ENCODE data around the gene PDZRN4. TPM values are rescaled to one million over a fixed set of nuclear protein-coding genes. Genes with fewer than 3 reads are reported as not detected.
"Not testable (repeated sequence)": the region's sequence is repeated elsewhere in the genome, so short reads cannot be mapped to it uniquely, and the experiment has no call there.

The PDZRN4 gene
- total RNA-seq, 4 donors from 2014 or later: 1.1 to 14.0 (median 4.5) TPM

DNA sequence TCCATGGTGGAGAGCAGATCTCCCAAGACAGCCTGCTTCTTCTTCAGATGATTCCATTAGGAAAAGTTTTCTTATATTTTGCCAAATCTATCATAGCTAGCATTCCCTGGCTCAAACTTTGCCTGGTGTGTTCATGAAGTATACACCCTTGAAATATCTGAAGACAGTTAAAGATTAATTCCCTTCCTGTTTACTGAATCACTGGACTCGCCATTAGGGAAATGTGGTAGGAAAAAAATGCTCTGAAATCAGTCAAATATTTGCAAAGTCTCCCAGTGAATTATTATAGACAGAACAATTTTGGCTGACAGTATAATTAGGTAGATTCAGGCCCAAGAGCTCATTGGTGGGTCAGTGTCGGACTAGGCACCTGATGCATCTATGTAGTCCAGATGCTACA, 86.5 kb downstream of the PDZRN4 start:
- H3K27ac ChIP-seq: no peak overlapping the region

DNA sequence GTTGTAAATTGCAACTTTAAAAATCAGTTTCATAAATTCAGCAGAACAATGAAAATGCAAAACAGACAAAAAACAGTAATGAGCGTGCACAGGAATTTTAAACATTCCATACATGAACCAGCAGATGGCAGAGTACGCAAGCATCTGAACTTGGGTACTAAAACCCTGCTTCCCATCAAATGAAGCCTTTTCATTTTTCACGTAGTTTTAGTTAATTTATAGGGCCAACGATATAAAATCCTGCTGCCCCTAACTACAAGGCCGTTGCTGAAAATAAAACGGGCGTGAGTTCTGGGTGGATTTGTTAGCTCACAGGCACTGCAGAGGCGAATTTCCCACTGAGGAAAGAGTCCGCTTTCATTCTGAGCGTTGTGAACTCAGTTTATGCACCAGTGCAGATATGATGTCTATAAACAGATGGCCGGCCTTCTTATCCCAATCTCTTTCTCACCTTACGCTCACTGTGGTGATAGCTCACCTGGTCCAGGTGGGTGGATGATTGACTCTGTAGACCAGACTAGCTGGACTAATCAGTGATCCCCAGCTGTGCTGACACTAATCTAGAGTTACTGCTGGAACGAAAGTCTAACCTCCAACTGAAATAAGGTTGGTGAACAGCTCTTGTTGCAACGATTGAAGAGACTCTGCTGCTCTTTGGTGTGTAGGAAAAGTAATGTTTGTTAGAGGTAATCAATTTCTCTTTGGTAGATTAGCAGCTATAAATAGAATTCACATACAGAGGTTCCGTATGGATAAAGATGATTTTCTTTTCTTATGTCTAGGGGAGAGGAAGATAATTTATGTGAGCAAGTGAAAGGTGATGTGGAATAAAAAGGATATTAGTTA, 89.2 kb downstream of the PDZRN4 start:
- no peak overlapping the region for H3K4me3 ChIP-seq
- DNase-seq: no peak
- H3K9me3 ChIP-seq: no peaks in the 10 kb centered on the region
- no peaks in the 10 kb centered on the region for H3K36me3 ChIP-seq
- H3K4me1 ChIP-seq: no peaks in the 10 kb centered on the region
- H3K27ac ChIP-seq: no peak overlapping the region
- H3K27me3 ChIP-seq: no peaks in the 10 kb centered on the region
- TF ChIP-seq, protein P1, sequence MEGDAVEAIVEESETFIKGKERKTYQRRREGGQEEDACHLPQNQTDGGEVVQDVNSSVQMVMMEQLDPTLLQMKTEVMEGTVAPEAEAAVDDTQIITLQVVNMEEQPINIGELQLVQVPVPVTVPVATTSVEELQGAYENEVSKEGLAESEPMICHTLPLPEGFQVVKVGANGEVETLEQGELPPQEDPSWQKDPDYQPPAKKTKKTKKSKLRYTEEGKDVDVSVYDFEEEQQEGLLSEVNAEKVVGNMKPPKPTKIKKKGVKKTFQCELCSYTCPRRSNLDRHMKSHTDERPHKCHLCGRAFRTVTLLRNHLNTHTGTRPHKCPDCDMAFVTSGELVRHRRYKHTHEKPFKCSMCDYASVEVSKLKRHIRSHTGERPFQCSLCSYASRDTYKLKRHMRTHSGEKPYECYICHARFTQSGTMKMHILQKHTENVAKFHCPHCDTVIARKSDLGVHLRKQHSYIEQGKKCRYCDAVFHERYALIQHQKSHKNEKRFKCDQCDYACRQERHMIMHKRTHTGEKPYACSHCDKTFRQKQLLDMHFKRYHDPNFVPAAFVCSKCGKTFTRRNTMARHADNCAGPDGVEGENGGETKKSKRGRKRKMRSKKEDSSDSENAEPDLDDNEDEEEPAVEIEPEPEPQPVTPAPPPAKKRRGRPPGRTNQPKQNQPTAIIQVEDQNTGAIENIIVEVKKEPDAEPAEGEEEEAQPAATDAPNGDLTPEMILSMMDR (IDR thresholded peaks at IDR 0.05): peak in 4 of 6 experiments; percentile 33 to 46 (median 38)
- no peak for TF ChIP-seq POLR2A (IDR thresholded peaks at IDR 0.05)

More for the DNA sequence above, 86.5 kb downstream of the PDZRN4 start:
- no peak for DNase-seq
- Histone ChIP-seq H3K9me3 (no peaks in the 10 kb centered on the region), H3K4me1 (no peaks in the 10 kb centered on the region), H3K4me3 (no peak overlapping the region), H3K27me3 (no peaks in the 10 kb centered on the region), H3K36me3 (no peaks in the 10 kb centered on the region)
- TF ChIP-seq, protein P1 (IDR thresholded peaks at IDR 0.05): no peak
- no peak for TF ChIP-seq POLR2A (IDR thresholded peaks at IDR 0.05)

DNA sequence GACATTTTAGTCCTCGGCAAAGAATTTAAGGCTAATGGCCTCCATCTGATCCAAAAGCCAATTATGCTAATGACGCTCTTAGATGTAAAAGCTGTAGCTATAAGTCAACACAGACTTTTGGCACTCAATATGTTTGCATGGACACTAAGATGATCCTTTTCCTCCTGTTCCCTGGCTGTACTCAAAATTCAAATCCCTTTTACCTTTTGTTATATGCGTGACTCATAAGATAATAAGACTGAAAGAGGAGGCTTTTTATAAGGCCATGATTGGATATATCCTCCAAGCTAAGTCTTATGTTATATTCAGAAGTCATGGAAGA, 89.8 kb downstream of the PDZRN4 start:
- no peak for DNase-seq
- no peak overlapping the region for H3K27ac ChIP-seq
- no peaks in the 10 kb centered on the region for H3K36me3 ChIP-seq
- H3K4me1 ChIP-seq: no peaks in the 10 kb centered on the region
- no peak for TF ChIP-seq POLR2A (IDR thresholded peaks at IDR 0.05)
- TF ChIP-seq, protein P1 (IDR thresholded peaks at IDR 0.05): no peak
- H3K4me3 ChIP-seq: no peak overlapping the region
- H3K9me3 ChIP-seq: no peaks in the 10 kb centered on the region
- H3K27me3 ChIP-seq: no peaks in the 10 kb centered on the region

DNA sequence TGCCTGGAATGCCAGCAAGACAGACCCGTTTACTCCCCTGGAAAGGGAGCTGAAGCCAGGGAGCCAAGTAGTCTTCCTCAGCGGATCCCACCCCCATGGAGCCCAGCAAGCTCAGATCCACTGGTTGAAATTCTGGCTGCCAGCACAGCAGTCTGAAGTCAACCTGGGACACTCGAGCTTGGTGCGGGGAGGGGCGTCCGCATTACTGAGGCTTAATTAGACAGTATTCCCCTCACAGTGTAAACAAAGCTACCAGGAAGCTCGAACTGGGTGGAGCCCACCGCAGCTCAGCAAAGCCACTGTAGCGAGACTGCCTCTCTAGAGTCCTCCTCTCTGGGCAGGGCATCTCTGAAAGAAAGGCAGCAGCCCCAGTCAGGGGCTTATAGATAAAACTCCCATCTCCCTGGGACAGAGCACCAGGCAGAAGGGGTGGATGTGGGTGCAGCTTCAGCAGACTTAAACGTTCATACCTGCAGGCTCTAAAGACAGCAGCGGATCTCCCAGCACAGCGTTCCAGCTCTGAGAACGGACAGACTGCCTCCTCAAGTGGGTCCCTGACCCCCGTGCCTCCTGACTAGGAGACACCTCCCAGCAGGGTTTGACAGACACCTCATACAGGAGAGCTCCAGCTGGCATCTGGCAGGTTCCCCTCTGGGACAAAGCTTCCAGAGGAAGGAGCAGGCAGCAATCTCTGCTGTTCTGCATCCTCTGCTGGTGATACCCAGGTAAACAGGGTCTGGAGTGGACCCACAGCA, 92.4 kb downstream of the PDZRN4 start:
- H3K27ac ChIP-seq, H3K9me3 ChIP-seq, H3K27me3 ChIP-seq, H3K36me3 ChIP-seq, H3K4me1 ChIP-seq, H3K4me3 ChIP-seq, DNase-seq: not testable (repeated sequence)

DNA sequence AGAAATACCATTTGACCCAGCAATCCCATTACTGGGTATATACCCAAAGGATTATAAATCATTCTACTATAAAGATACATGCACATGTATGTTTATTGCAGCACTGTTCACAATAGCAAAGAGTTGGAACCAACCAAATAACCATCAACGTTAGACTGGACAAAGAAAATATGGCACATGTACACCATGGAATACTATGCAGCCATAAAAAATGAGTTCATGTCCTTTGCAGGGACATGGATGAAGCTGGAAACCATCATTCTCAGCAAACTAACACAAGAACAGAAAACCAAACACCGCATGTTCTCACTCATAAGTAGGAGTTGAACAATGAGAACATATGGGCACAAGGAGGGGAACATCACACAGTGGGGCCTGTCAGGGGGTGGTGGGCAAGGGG, 97.3 kb downstream of the PDZRN4 start:
- not testable (repeated sequence) for DNase-seq

DNA sequence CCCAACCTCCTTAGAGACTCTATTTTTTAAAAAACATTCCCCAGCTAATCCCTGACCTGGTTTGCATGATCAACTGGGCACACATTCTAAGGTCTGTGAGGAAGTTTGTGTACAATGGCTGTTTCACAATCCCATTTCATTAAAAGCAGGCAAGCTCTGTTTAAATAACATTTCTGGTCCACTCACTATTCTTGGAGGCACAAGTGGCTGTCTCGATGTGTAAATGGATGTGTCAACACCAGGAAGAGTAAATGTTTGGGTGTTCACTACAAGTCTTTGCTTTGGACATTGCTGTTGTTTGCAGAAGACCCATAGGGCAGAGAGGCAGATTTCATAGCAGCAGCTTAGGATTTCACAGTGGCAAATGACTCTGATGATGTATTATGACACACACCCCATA, 98.3 kb downstream of the PDZRN4 start:
- no peak for DNase-seq
- H3K36me3 ChIP-seq: no peaks in the 10 kb centered on the region
- no peak for TF ChIP-seq POLR2A (IDR thresholded peaks at IDR 0.05)
- TF ChIP-seq, protein P1 (IDR thresholded peaks at IDR 0.05): no peak
- H3K9me3 ChIP-seq: no peaks in the 10 kb centered on the region
- no peak overlapping the region for H3K4me3 ChIP-seq
- H3K27ac ChIP-seq: no peak overlapping the region
- H3K4me1 ChIP-seq: no peaks in the 10 kb centered on the region
- H3K27me3 ChIP-seq: no peaks in the 10 kb centered on the region

More for the DNA sequence above, 97.3 kb downstream of the PDZRN4 start:
- not testable (repeated sequence) for H3K27ac ChIP-seq, H3K9me3 ChIP-seq, H3K27me3 ChIP-seq, H3K4me3 ChIP-seq, H3K36me3 ChIP-seq, H3K4me1 ChIP-seq

Data from Peyer's patch (tissue), 4 donors.